ENCODE results near the gene TIMM22.

GRCh38 chr17:983921-984320 is 13.0 kb upstream of the TIMM22 start:
- no peak for TF ChIP-seq POLR2A (IDR thresholded peaks at IDR 0.05)
- no peak for TF ChIP-seq CTCF (IDR thresholded peaks at IDR 0.05)

All from suprapubic skin (tissue), 3 donors.